Osteocyte (in vitro differentiated cells): ENCODE results near the gene FBXO8. TPM values are rescaled to one million over a fixed set of nuclear protein-coding genes. Genes with fewer than 3 reads are reported as not detected.

Source experiments
- DNase-seq: peaks from one replicate; pipeline ENCODE4 v3.0.0; 2021; ENCODE audit warnings: mixed read lengths; ENCODE audit not compliant: unreplicated experiment; ENCODE audit errors: extremely low spot score
- H3K27ac Mint-ChIP-seq: one replicate; pipeline ENCODE4 v1.8.0; 2021; ENCODE audit warnings: mild to moderate bottlenecking, mixed read lengths; ENCODE audit not compliant: unreplicated experiment
- H3K27me3 Mint-ChIP-seq: one replicate; pipeline ENCODE4 v1.8.0; 2021; ENCODE audit warnings: mixed read lengths; ENCODE audit not compliant: unreplicated experiment
- H3K36me3 Mint-ChIP-seq: one replicate; pipeline ENCODE4 v1.8.0; 2021; ENCODE audit warnings: mixed read lengths; ENCODE audit not compliant: unreplicated experiment
- H3K4me1 Mint-ChIP-seq: one replicate; pipeline ENCODE4 v1.8.0; 2021; ENCODE audit warnings: mixed read lengths; ENCODE audit not compliant: unreplicated experiment
- H3K4me3 Mint-ChIP-seq: one replicate; pipeline ENCODE4 v1.8.0; 2021; ENCODE audit warnings: mild to moderate bottlenecking, moderate library complexity, mixed read lengths; ENCODE audit not compliant: unreplicated experiment
- H3K9me3 Mint-ChIP-seq: one replicate; pipeline ENCODE4 v1.8.0; 2021; ENCODE audit warnings: mixed read lengths; ENCODE audit not compliant: unreplicated experiment
- CTCF ChIP-seq: fragments of 200-600 bp; sonication (generic); IDR thresholded peaks from 2 replicates; pipeline ENCODE4 v1.5.0; 2021; ENCODE audit warnings: antibody characterized with exemption, mild to moderate bottlenecking, moderate library complexity
- total RNA-seq: library from RNA; stranded (reverse); gene quantifications from 2 replicates; pipeline ENCODE4 v1.2.1, GENCODE V29; 2021

The FBXO8 gene
- total RNA-seq, 1 donor from 2014 or later: 22.0 TPM

- Mint-ChIP-seq H3K27ac (no peak overlapping the region), H3K4me1 (peaks cover 4% of the 10 kb centered on the region), H3K36me3 (peaks cover 2% of the 10 kb centered on the region), H3K9me3 (no peaks in the 10 kb centered on the region), H3K27me3 (no peaks in the 10 kb centered on the region), H3K4me3 (no peak overlapping the region)
- no peak for DNase-seq
- TF ChIP-seq CTCF: no peak
These were observed 31.3 kb upstream of the FBXO8 start for GRCh38 chr4:174314770-174315169.

- no peak overlapping the region for H3K4me3 Mint-ChIP-seq
- H3K27me3 Mint-ChIP-seq: no peaks in the 10 kb centered on the region
- peaks cover 4% of the 10 kb centered on the region for H3K4me1 Mint-ChIP-seq
- H3K9me3 Mint-ChIP-seq: no peaks in the 10 kb centered on the region
- no peak for DNase-seq
- TF ChIP-seq CTCF: no peak
- H3K27ac Mint-ChIP-seq: no peak overlapping the region
- peaks cover 2% of the 10 kb centered on the region for H3K36me3 Mint-ChIP-seq
These were observed 30.8 kb upstream of the FBXO8 start for GRCh38 chr4:174314274-174314673.

- H3K9me3 Mint-ChIP-seq: no peaks in the 10 kb centered on the region
- no peak overlapping the region for H3K27ac Mint-ChIP-seq
- TF ChIP-seq CTCF: no peak
- no peak for DNase-seq
- H3K4me3 Mint-ChIP-seq: no peak overlapping the region
- no peaks in the 10 kb centered on the region for H3K27me3 Mint-ChIP-seq
- H3K36me3 Mint-ChIP-seq: peaks cover 5% of the 10 kb centered on the region
- peaks cover 2% of the 10 kb centered on the region for H3K4me1 Mint-ChIP-seq
These were observed 29.5 kb upstream of the FBXO8 start for GRCh38 chr4:174312993-174313392.

- H3K36me3 Mint-ChIP-seq: peaks cover 19% of the 10 kb centered on the region
- H3K27me3 Mint-ChIP-seq: no peaks in the 10 kb centered on the region
- no peak overlapping the region for H3K27ac Mint-ChIP-seq
These were observed 24.2 kb upstream of the FBXO8 start for GRCh38 chr4:174307694-174308093.

GRCh38 chr4:174305961-174306360, 22.5 kb upstream of the FBXO8 start:
- peaks cover 21% of the 10 kb centered on the region for H3K36me3 Mint-ChIP-seq
- no peaks in the 10 kb centered on the region for H3K4me1 Mint-ChIP-seq
- H3K27me3 Mint-ChIP-seq: no peaks in the 10 kb centered on the region
- H3K9me3 Mint-ChIP-seq: peaks cover 5% of the 10 kb centered on the region
- DNase-seq: no peak
- H3K4me3 Mint-ChIP-seq: no peak overlapping the region
- TF ChIP-seq CTCF: no peak
- no peak overlapping the region for H3K27ac Mint-ChIP-seq

More at GRCh38 chr4:174307694-174308093, 24.2 kb upstream of the FBXO8 start:
- Mint-ChIP-seq H3K4me3 (no peak overlapping the region), H3K9me3 (peaks cover 5% of the 10 kb centered on the region), H3K4me1 (no peaks in the 10 kb centered on the region)
- no peak for TF ChIP-seq CTCF
- DNase-seq: no peak
